ENCODE results near the gene MRPS34. TPM values are rescaled to one million over a fixed set of nuclear protein-coding genes. Genes with fewer than 3 reads are reported as not detected.

The MRPS34 gene
- total and polyA plus RNA-seq, 2 experiments from 2014 or later = 116 to 155 TPM

DNA sequence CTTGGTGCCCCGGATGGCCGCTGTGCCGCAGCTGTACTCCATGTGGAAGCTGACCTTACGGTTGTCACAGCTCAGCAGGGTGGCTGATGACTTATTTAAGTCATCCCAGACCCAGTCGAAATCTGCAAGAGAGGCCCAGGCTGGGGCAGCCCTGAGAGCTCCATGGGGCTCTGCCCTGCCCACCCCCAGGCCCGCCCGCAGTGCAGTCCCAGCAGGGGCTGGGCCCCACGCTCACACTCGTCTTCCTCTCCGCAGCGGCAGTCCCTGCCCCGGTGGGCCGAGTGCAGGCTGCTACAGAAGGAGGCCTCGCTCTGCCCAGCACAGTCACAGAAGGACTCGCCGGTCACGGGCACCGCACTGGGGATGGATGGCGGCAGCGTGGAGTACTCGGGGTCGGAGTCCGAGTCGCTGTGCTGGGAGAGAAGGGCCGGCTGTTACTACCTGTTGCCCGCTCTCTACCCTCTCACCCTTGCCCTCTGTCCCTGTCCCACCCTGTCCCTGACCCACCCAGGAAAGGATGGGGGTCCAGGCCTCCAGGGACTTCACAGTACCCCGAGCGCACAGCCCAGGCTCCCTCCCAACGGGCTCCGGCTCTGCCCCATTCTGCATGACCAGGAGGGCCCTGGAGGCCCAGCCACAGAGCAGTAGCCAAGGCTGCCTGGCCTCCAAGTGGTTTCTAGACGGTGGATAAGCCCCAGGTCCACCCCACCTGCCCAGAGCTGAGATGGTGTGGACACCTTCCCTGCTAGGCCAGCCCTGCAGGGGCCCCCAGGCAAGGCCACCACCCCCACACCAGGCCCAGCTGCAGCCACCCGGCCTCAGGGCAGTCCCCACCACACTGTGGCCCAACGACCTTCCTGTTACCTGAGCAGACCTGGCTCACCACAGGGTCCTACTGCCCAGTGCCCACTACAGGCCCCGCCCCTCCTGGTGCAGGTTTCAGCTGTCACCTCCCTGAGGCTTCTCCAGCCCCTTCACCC is 5.6 kb upstream of the MRPS34 start:
- TF ChIP-seq EZH2 (IDR thresholded peaks at IDR 0.05; ENCODE audit: borderline replicate concordance) (no peak), EZH2phosphoT487 (IDR thresholded peaks at IDR 0.05; ENCODE audit: low read depth, severe bottlenecking, unreplicated experiment) (no peak)
- TF ChIP-seq, protein P1, sequence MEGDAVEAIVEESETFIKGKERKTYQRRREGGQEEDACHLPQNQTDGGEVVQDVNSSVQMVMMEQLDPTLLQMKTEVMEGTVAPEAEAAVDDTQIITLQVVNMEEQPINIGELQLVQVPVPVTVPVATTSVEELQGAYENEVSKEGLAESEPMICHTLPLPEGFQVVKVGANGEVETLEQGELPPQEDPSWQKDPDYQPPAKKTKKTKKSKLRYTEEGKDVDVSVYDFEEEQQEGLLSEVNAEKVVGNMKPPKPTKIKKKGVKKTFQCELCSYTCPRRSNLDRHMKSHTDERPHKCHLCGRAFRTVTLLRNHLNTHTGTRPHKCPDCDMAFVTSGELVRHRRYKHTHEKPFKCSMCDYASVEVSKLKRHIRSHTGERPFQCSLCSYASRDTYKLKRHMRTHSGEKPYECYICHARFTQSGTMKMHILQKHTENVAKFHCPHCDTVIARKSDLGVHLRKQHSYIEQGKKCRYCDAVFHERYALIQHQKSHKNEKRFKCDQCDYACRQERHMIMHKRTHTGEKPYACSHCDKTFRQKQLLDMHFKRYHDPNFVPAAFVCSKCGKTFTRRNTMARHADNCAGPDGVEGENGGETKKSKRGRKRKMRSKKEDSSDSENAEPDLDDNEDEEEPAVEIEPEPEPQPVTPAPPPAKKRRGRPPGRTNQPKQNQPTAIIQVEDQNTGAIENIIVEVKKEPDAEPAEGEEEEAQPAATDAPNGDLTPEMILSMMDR (IDR thresholded peaks at IDR 0.05; ENCODE audit: poor library complexity) = no peak
- Histone ChIP-seq H3K4me2 (no peak overlapping the region), H3K9me2 (replicated peaks; ENCODE audit: insufficient read depth) (no peaks in the 10 kb centered on the region), H4K20me1 (ENCODE audit: insufficient read depth, poor library complexity, severe bottlenecking) (peaks cover 16% of the 10 kb centered on the region), H3K4me3 (no peak overlapping the region), H2AFZ (no peak overlapping the region), H3K79me2 (peaks cover 42% of the 10 kb centered on the region), H3K4me1 (ENCODE audit: insufficient read depth) (peaks cover 18% of the 10 kb centered on the region), H3K27ac (no peak overlapping the region), H3K9me3 (ENCODE audit: low read depth) (no peaks in the 10 kb centered on the region), H3K27me3 (no peaks in the 10 kb centered on the region), H3K36me3 (replicated peaks; ENCODE audit: insufficient read depth, low read depth) (no peaks in the 10 kb centered on the region)
- DNase-seq (ENCODE audit: low spot score) = no peak
- 88% methylated on average over 28 of the region's 34 CpGs for WGBS (ENCODE audit: low lambda C conversion rate, missing lambda C conversion rate)

DNA sequence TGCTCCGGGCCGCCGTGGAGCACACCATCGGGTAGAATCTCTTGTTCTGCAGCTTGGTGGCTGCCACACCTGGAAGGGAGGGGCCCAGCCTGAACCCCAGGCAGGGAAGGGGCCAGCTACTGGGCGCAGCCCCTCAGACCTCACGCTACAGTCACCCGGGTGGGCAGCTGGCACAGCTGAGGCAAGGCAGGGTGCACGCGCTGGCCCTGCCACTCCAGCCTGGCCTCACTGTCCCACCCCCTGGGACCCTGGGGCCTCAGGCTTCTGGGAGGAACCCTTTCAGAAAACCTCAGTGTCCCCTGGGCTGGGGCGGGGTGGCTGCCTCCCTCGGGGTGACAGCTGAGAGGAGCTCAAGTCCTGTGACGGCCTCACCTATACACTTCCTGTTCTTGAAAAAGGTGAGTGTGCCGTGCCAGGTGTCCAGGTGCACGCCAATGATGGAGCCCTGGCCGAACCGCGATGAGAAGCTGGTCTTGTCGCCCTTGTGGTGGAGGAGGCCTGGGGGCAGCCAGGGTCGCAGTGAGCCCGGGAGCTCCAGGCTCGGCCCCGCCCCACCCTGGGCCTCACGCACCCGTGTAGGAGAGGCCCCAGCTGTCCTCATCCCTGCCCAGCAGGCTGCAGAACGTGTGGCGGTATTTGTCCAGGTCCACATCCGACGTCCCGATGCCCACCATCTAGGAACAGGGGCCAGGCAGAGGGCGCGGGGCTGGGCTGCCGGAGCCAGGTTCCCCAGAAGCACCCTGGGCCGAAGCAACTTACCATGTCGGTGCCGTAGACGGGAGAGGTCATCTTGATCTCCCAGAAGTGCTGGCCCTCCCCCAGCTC is 4.7 kb upstream of the MRPS34 start:
- Histone ChIP-seq H2AFZ (no peak overlapping the region), H3K9me3 (ENCODE audit: low read depth) (no peaks in the 10 kb centered on the region), H3K36me3 (replicated peaks; ENCODE audit: insufficient read depth, low read depth) (no peaks in the 10 kb centered on the region), H3K4me3 (no peak overlapping the region), H3K79me2 (peaks cover 41% of the 10 kb centered on the region), H3K27me3 (no peaks in the 10 kb centered on the region), H3K9me2 (replicated peaks; ENCODE audit: insufficient read depth) (no peaks in the 10 kb centered on the region), H4K20me1 (ENCODE audit: insufficient read depth, poor library complexity, severe bottlenecking) (peaks cover 18% of the 10 kb centered on the region), H3K4me2 (no peak overlapping the region), H3K27ac (no peak overlapping the region), H3K4me1 (ENCODE audit: insufficient read depth) (peaks cover 18% of the 10 kb centered on the region)
- TF ChIP-seq, protein P1 (IDR thresholded peaks at IDR 0.05; ENCODE audit: poor library complexity) = no peak
- TF ChIP-seq EZH2 (IDR thresholded peaks at IDR 0.05; ENCODE audit: borderline replicate concordance) (no peak), EZH2phosphoT487 (IDR thresholded peaks at IDR 0.05; ENCODE audit: low read depth, severe bottlenecking, unreplicated experiment) (no peak)
- DNase-seq (ENCODE audit: low spot score) = no peak
- 90% methylated on average over 35 of the region's 36 CpGs for WGBS (ENCODE audit: low lambda C conversion rate, missing lambda C conversion rate)

DNA sequence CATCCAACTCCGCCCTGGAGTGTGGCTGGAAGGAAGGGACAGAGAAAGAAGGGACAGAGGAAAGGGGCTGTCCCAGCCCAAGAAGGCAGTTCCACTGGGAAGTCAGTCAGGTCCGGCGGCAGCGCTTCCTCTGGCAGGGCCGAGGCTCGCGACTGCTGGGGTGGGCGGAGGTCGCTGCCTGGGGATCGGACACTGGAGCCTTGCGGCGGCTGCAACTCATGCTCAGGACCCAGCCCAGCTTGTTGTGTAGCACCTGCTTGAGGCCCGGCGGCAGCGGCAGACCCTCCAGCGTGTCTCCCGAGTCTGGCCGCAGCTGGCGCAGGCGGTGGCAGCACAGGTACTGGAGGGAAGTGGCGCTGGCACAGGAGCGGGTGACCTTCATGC is 4.0 kb upstream of the MRPS34 start:
- Histone ChIP-seq H3K4me2 (no peak overlapping the region), H3K9me2 (replicated peaks; ENCODE audit: insufficient read depth) (no peaks in the 10 kb centered on the region), H2AFZ (no peak overlapping the region), H3K27ac (no peak overlapping the region), H3K79me2 (peaks cover 47% of the 10 kb centered on the region), H4K20me1 (ENCODE audit: insufficient read depth, poor library complexity, severe bottlenecking) (peaks cover 24% of the 10 kb centered on the region), H3K36me3 (replicated peaks; ENCODE audit: insufficient read depth, low read depth) (no peaks in the 10 kb centered on the region), H3K4me1 (ENCODE audit: insufficient read depth) (peaks cover 20% of the 10 kb centered on the region), H3K27me3 (no peaks in the 10 kb centered on the region), H3K9me3 (ENCODE audit: low read depth) (no peaks in the 10 kb centered on the region), H3K4me3 (no peak overlapping the region)
- no peak for DNase-seq (ENCODE audit: low spot score)
- 96% methylated on average over 22 of the region's 22 CpGs for WGBS (ENCODE audit: low lambda C conversion rate, missing lambda C conversion rate)
- TF ChIP-seq, protein P1 (IDR thresholded peaks at IDR 0.05; ENCODE audit: poor library complexity) = no peak
- TF ChIP-seq EZH2phosphoT487 (IDR thresholded peaks at IDR 0.05; ENCODE audit: low read depth, severe bottlenecking, unreplicated experiment) = no peak
- TF ChIP-seq EZH2 (IDR thresholded peaks at IDR 0.05; ENCODE audit: borderline replicate concordance) = no peak

Data from hepatocyte (in vitro differentiated cells).